ENCODE measurements around the gene ENTR1.

DNA sequence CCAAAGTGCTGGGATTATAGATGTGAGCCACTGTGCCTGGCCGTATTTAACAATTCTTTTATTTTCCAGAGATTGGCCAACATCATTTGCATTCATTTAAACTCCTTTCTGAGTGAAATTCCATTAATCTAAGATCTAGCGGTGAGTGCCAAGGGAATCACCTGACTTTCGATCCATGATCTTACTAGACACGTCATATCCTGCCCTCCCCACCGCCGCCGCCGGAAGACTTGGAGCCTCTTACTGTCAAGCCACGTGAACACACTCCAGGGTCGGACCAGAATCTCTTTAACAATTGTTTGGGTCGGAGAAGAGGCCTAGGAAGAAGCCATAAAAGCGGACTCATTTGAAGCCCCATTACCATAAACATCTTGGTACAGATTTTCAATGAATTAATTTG, 16.4 kb upstream of the ENTR1 start:
- TF ChIP-seq POLR2A (IDR thresholded peaks at IDR 0.05) = no peak
- no peak for TF ChIP-seq CTCF (IDR thresholded peaks at IDR 0.05)
